WTC11 (cell line): ENCODE results near the gene PROK1. TPM values are rescaled to one million over a fixed set of nuclear protein-coding genes. Genes with fewer than 3 reads are reported as not detected.

Experiments used
- ATAC-seq: fragments of 200-7000 bp; cut with Tn5 transposase; 2 replicates; pipeline ENCODE4 v1.10.0; 2021; ENCODE audit warnings: mild to moderate bottlenecking, moderate library complexity
- CTCF ChIA-PET: fragments of 300-600 bp; sonication (Branson Sonifier 250); formaldehyde crosslinking; loops from one replicate; lab custom pipeline; 2021; ENCODE audit warnings: antibody characterized with exemption; lab: Charles Lee
- POLR2A ChIA-PET: fragments of 350-600 bp; sonication (Branson Sonifier 250); formaldehyde crosslinking; loops from one replicate; lab custom pipeline; 2021; ENCODE audit warnings: antibody characterized with exemption; lab: Charles Lee
- DNase-seq: peaks from one replicate; pipeline ENCODE4 v3.0.0; 2021; ENCODE audit warnings: low spot score
- H3K27ac Mint-ChIP-seq: 2 replicates; pipeline ENCODE4 v1.8.0; 2021; ENCODE audit warnings: mixed read lengths
- H3K27me3 Mint-ChIP-seq: 2 replicates; pipeline ENCODE4 v1.8.0; 2021; ENCODE audit warnings: low read depth, mild to moderate bottlenecking, moderate library complexity, mixed read lengths
- H3K36me3 Mint-ChIP-seq: 2 replicates; pipeline ENCODE4 v1.8.0; 2021; ENCODE audit warnings: mixed read lengths
- H3K4me1 Mint-ChIP-seq: 2 replicates; pipeline ENCODE4 v1.8.0; 2022; ENCODE audit warnings: mixed read lengths
- H3K4me3 Mint-ChIP-seq: 2 replicates; pipeline ENCODE4 v1.8.0; 2021; ENCODE audit warnings: mild to moderate bottlenecking, moderate library complexity, mixed read lengths
- H3K9me3 Mint-ChIP-seq: 2 replicates; pipeline ENCODE4 v1.8.0; 2021; ENCODE audit warnings: mixed read lengths
- ATF1 ChIP-seq: sonication (generic); formaldehyde crosslinking; IDR thresholded peaks from 2 replicates; pipeline ENCODE4 v1.8.1; 2023; ENCODE audit warnings: mild to moderate bottlenecking, moderate library complexity, missing genetic modification reagents
- ATF6 ChIP-seq: sonication (generic); formaldehyde crosslinking; IDR thresholded peaks from 2 replicates; pipeline ENCODE4 v1.8.1; 2023; ENCODE audit warnings: mild to moderate bottlenecking, missing genetic modification reagents
- E2F1 ChIP-seq: sonication (generic); formaldehyde crosslinking; IDR thresholded peaks from 2 replicates; pipeline ENCODE4 v1.8.0; 2022; ENCODE audit warnings: mild to moderate bottlenecking, missing genetic modification reagents
- ERG ChIP-seq: fragments of 250-450 bp; sonication (Bioruptor Pico); IDR thresholded peaks from 2 replicates; pipeline ENCODE4 v1.8.0; 2021; ENCODE audit warnings: mild to moderate bottlenecking
- ESRRA ChIP-seq: sonication (generic); formaldehyde crosslinking; IDR thresholded peaks from 2 replicates; pipeline ENCODE4 v1.8.1; 2022; ENCODE audit warnings: mild to moderate bottlenecking, missing genetic modification reagents, borderline replicate concordance
- FOXJ3 ChIP-seq: sonication (generic); formaldehyde crosslinking; IDR thresholded peaks from 2 replicates; pipeline ENCODE4 v1.9.0; 2021; ENCODE audit warnings: missing genetic modification reagents, mild to moderate bottlenecking, borderline replicate concordance
- FOXK1 ChIP-seq: sonication (generic); formaldehyde crosslinking; IDR thresholded peaks from 2 replicates; pipeline ENCODE4 v1.8.0; 2022; ENCODE audit warnings: mild to moderate bottlenecking, moderate library complexity, missing genetic modification reagents
- GRHL2 ChIP-seq: fragments of 250-450 bp; sonication (Bioruptor Pico); IDR thresholded peaks from 2 replicates; pipeline ENCODE4 v1.8.0; 2022; ENCODE audit warnings: mild to moderate bottlenecking, moderate library complexity; ENCODE audit not compliant: insufficient replicate concordance, severe bottlenecking
- HMGA2 ChIP-seq: fragments of 250-450 bp; sonication (Bioruptor Pico); IDR thresholded peaks from 2 replicates; pipeline ENCODE4 v1.4.0; 2021; ENCODE audit warnings: mild to moderate bottlenecking, moderate library complexity
- KAT7 ChIP-seq: sonication (generic); formaldehyde crosslinking; IDR thresholded peaks from 2 replicates; pipeline ENCODE4 v1.8.1; 2023; ENCODE audit warnings: missing genetic modification reagents, mild to moderate bottlenecking, borderline replicate concordance
- NR1H2 ChIP-seq: sonication (generic); formaldehyde crosslinking; IDR thresholded peaks from 2 replicates; pipeline ENCODE4 v1.9.0; 2021; ENCODE audit warnings: mild to moderate bottlenecking, moderate library complexity, missing genetic modification reagents
- RELA ChIP-seq: sonication (generic); formaldehyde crosslinking; IDR thresholded peaks from 2 replicates; pipeline ENCODE4 v1.8.1; 2022; ENCODE audit warnings: missing genetic modification reagents, mild to moderate bottlenecking, borderline replicate concordance
- RORB ChIP-seq: fragments of 250-450 bp; sonication (Bioruptor Pico); IDR thresholded peaks from 2 replicates; pipeline ENCODE4 v1.9.0; 2021; ENCODE audit warnings: mild to moderate bottlenecking
- TEAD1 ChIP-seq: sonication (generic); formaldehyde crosslinking; IDR thresholded peaks from 2 replicates; pipeline ENCODE4 v1.8.0; 2022; ENCODE audit warnings: mild to moderate bottlenecking, missing genetic modification reagents
- USF1 ChIP-seq: sonication (generic); formaldehyde crosslinking; IDR thresholded peaks from 2 replicates; pipeline ENCODE4 v1.8.0; 2022; ENCODE audit warnings: mild to moderate bottlenecking, missing genetic modification reagents
- USF2 ChIP-seq: sonication (generic); formaldehyde crosslinking; IDR thresholded peaks from 2 replicates; pipeline ENCODE4 v1.8.1; 2023; ENCODE audit warnings: mild to moderate bottlenecking, missing genetic modification reagents, moderate library complexity
- ZNF121 ChIP-seq: sonication (generic); formaldehyde crosslinking; IDR thresholded peaks from 2 replicates; pipeline ENCODE4 v1.8.0; 2023; ENCODE audit warnings: missing genetic modification reagents
- ZNF138 ChIP-seq: sonication (generic); formaldehyde crosslinking; conservative IDR thresholded peaks from 2 replicates; pipeline ENCODE4 v1.8.1; 2022; ENCODE audit warnings: mild to moderate bottlenecking, moderate library complexity, missing genetic modification reagents
- total RNA-seq: library from RNA; stranded (reverse); gene quantifications from 3 replicates; pipeline ENCODE4 v1.2.3, GENCODE V29; 2021
- TF ChIP-seq, protein P1 (sequence below): fragments of 250-450 bp; sonication (Bioruptor Pico); IDR thresholded peaks from 2 replicates; pipeline ENCODE4 v1.9.0; 2021; ENCODE audit warnings: mild to moderate bottlenecking
- TF ChIP-seq, protein P2 (sequence below): sonication (generic); formaldehyde crosslinking; IDR thresholded peaks from 2 replicates; pipeline ENCODE4 v1.8.1; 2023; ENCODE audit warnings: mild to moderate bottlenecking, moderate library complexity, missing genetic modification reagents

PROK1 gene
- total RNA-seq, 1 experiment from 2014 or later: not detected

DNA sequence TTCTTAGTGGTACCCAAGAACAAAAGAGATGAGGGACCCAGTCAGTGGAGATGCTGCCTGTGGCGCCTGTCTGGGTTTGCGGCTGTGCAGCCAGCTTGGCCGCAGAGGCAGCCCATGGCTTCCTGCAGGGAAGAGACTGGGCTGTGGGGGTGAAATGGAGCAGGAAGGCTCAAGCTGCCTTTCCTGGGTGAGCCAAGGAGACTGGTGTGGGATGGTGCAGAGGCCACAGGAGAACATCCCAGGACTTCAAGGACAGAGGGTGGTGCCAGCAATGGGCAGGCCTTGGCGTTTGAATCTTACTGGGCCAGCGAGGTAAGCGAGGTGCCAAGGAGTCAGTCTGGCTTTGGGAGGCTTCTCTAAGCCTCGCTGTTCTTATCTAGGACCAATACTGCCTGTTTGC is 41.6 kb downstream of the PROK1 start:
- no peak for ATAC-seq
- Mint-ChIP-seq H3K36me3 (no peaks in the 10 kb centered on the region), H3K27me3 (peaks cover 2% of the 10 kb centered on the region; the same call in 1 of the 2 replicates), H3K4me3 (no peak overlapping the region), H3K9me3 (no peaks in the 10 kb centered on the region), H3K4me1 (peaks cover 23% of the 10 kb centered on the region), H3K27ac (no peak overlapping the region)
- TF ChIP-seq ESRRA (CRISPR knock-in tag): no peak
- TF ChIP-seq ATF1 (CRISPR knock-in tag): no peak
- no peak for TF ChIP-seq FOXK1 (CRISPR knock-in tag)
- POLR2A ChIA-PET: no interaction called here
- no peak for DNase-seq
- CTCF ChIA-PET: interaction anchor here (0.5 to 1.8 kb wide), 5 partner anchors 10 to 180 kb away, joined by 3 to 10 read pairs (median 3); no protein-coding TSS in a partner anchor

- no peaks in the 10 kb centered on the region for H3K9me3 Mint-ChIP-seq
- no peak overlapping the region for H3K4me3 Mint-ChIP-seq
- ChIA-PET CTCF (interaction anchor here (0.5 to 1.8 kb wide), 2 partner anchors 18 to 33 kb away, joined by 3 to 10 read pairs; no protein-coding TSS in a partner anchor), POLR2A (no interaction called here)
- H3K4me1 Mint-ChIP-seq: peaks cover 23% of the 10 kb centered on the region
- TF ChIP-seq KAT7 (CRISPR knock-in tag): no peak
- no peak for TF ChIP-seq HMGA2 (CRISPR knock-in tag)
- no peak for TF ChIP-seq ZNF121
- TF ChIP-seq, protein P1, sequence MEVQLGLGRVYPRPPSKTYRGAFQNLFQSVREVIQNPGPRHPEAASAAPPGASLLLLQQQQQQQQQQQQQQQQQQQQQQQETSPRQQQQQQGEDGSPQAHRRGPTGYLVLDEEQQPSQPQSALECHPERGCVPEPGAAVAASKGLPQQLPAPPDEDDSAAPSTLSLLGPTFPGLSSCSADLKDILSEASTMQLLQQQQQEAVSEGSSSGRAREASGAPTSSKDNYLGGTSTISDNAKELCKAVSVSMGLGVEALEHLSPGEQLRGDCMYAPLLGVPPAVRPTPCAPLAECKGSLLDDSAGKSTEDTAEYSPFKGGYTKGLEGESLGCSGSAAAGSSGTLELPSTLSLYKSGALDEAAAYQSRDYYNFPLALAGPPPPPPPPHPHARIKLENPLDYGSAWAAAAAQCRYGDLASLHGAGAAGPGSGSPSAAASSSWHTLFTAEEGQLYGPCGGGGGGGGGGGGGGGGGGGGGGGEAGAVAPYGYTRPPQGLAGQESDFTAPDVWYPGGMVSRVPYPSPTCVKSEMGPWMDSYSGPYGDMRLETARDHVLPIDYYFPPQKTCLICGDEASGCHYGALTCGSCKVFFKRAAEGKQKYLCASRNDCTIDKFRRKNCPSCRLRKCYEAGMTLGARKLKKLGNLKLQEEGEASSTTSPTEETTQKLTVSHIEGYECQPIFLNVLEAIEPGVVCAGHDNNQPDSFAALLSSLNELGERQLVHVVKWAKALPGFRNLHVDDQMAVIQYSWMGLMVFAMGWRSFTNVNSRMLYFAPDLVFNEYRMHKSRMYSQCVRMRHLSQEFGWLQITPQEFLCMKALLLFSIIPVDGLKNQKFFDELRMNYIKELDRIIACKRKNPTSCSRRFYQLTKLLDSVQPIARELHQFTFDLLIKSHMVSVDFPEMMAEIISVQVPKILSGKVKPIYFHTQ (CRISPR knock-in tag): no peak
- TF ChIP-seq, protein P2, sequence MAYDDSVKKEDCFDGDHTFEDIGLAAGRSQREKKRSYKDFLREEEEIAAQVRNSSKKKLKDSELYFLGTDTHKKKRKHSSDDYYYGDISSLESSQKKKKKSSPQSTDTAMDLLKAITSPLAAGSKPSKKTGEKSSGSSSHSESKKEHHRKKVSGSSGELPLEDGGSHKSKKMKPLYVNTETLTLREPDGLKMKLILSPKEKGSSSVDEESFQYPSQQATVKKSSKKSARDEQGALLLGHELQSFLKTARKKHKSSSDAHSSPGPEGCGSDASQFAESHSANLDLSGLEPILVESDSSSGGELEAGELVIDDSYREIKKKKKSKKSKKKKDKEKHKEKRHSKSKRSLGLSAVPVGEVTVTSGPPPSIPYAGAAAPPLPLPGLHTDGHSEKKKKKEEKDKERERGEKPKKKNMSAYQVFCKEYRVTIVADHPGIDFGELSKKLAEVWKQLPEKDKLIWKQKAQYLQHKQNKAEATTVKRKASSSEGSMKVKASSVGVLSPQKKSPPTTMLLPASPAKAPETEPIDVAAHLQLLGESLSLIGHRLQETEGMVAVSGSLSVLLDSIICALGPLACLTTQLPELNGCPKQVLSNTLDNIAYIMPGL: no peak
- TF ChIP-seq TEAD1 (CRISPR knock-in tag): no peak
- no peak for TF ChIP-seq ERG (CRISPR knock-in tag)
- no peak for TF ChIP-seq ATF6 (CRISPR knock-in tag)
- no peak for TF ChIP-seq NR1H2 (CRISPR knock-in tag)
- no peak for TF ChIP-seq RELA (CRISPR knock-in tag)
- no peak for TF ChIP-seq USF1 (CRISPR knock-in tag)
- TF ChIP-seq E2F1 (CRISPR knock-in tag): no peak
- TF ChIP-seq USF2: no peak
- no peak for TF ChIP-seq GRHL2 (CRISPR knock-in tag)
- TF ChIP-seq FOXJ3: no peak
- TF ChIP-seq ZNF138 (CRISPR knock-in tag): no peak
- TF ChIP-seq RORB (CRISPR knock-in tag): no peak
- no peak for TF ChIP-seq ATF1 (CRISPR knock-in tag)
- H3K27me3 Mint-ChIP-seq: peaks cover 2% of the 10 kb centered on the region; the same call in 1 of the 2 replicates
- H3K27ac Mint-ChIP-seq: no peak overlapping the region
- no peak for DNase-seq
- no peaks in the 10 kb centered on the region for H3K36me3 Mint-ChIP-seq
- no peak for ATAC-seq
These were observed 42.2 kb downstream of the PROK1 start for GRCh38 chr1:110493059-110493699.
